H7 (cell line): ENCODE results near the gene RHOD. TPM values are rescaled to one million over a fixed set of nuclear protein-coding genes. Genes with fewer than 3 reads are reported as not detected.

Experiments used
- DNase-seq: peaks from one replicate; pipeline ENCODE4 v3.0.0; 2012
- H3K27me3 ChIP-seq: 2 replicates; pipeline ENCODE4 v1.6.0; 2011; ENCODE audit warnings: mild to moderate bottlenecking, low read length; ENCODE audit not compliant: control insufficient read depth, insufficient read depth
- H3K36me3 ChIP-seq: replicated peaks from 2 replicates; pipeline ENCODE4 v1.5.1; 2011; ENCODE audit warnings: low read length; ENCODE audit not compliant: control insufficient read depth, insufficient read depth
- H3K4me3 ChIP-seq: 2 replicates; pipeline ENCODE4 v1.5.1; 2011; ENCODE audit warnings: low read depth, mild to moderate bottlenecking, control low read depth, low read length, moderate library complexity; ENCODE audit not compliant: insufficient read depth
- total RNA-seq: library from RNA; depleted of rRNA; stranded (reverse); fragments of >200 nt; shearing (Covaris generic); gene quantifications from 2 replicates; pipeline ENCODE4 v1.2.3, GENCODE V29; 2014

The RHOD gene
- total RNA-seq, 1 experiment from 2014 or later, result 15.7 TPM

DNA sequence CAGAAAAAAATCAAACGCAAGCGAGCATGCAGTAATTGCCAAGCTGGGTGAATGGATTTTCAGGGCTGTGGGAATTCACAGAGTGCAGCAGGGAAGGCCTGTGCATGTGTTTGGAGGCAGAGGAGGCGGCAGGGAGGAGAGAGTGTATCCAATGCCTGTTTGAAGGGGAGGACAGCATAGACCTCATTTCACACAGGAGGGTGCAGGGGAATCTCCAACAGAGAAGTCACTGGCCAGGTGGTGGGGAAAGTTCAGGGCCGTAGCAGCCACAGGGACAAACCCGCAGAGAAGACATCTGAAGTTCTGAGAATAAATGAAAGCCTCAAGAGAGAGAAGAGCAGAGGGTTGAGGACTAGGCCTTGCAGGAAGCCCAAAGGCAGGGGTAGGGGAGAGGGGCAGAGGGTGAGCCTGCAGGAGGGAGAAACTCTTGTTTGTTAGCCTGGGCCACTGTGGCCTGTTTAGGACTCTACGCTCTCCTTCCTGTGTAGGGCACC is 43.2 kb downstream of the RHOD start:
- Histone ChIP-seq H3K4me3 (no peak overlapping the region), H3K27me3 (no peaks in the 10 kb centered on the region), H3K36me3 (no peaks in the 10 kb centered on the region)
- peak; percentile 15 for DNase-seq

DNA sequence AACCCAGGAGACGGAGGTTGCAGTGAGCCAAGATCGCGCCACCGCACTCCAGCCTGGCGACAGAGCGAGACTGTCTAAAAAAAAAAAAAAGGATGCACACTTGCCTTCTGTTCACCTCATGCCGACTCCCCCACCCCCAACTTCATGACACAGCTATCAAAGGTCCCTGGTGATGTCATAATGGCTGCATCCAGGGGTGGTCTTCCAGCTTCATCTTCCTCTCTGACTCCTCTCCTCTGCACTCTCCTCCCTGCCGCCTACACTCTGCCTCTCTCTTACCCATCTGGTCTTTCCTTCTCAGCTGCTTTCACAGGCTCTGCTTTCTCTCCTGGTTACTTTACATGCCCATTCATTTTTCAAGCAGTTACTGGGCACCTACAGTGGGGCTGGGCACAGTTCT is 46.0 kb downstream of the RHOD start:
- Histone ChIP-seq H3K27me3 (no peaks in the 10 kb centered on the region), H3K4me3 (no peak overlapping the region), H3K36me3 (no peaks in the 10 kb centered on the region)
- DNase-seq, result peak; percentile 15

DNA sequence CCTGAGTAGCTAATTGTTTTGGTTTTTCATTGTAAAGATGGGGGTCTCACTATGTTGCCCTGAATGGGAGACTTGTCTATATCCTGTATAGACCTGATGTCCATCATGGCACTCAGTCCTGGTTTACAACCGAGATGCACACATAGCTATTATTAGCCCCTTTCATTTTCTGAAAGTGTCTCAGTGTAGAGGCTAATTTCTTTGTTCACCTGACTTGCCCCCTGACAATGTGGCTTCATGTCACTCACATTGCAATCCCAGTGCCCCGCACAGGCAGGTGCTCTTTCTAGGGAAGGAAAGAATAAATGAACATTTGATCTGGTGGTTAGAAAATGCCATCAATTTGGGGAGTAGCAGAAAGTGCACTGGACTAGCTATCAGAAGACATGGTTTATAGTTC is 49.3 kb downstream of the RHOD start:
- no peak for DNase-seq

DNA sequence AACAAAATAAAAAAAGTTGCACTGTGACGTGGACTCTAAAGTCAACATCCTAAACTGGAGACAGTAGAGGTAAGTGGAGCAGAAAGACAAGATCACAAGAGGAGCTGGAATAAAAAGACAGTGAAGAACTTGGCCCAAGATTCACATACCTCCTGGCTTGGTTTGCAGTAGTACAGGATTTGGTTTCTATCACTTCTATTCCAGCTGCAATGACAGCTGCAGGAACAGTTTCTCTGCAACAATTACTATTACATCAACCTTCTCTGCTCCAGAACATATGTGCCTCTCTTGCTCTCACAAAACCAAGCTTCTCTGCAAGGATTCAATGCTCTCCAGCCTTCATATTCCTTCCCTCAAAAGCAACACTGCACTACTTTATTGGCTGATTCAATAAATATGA is 54.6 kb downstream of the RHOD start:
- no peak for DNase-seq
- Histone ChIP-seq H3K4me3 (no peak overlapping the region), H3K27me3 (no peaks in the 10 kb centered on the region), H3K36me3 (no peaks in the 10 kb centered on the region)

More for the DNA sequence above, 49.3 kb downstream of the RHOD start:
- no peak overlapping the region for H3K4me3 ChIP-seq
- no peaks in the 10 kb centered on the region for H3K27me3 ChIP-seq
- no peaks in the 10 kb centered on the region for H3K36me3 ChIP-seq

DNA sequence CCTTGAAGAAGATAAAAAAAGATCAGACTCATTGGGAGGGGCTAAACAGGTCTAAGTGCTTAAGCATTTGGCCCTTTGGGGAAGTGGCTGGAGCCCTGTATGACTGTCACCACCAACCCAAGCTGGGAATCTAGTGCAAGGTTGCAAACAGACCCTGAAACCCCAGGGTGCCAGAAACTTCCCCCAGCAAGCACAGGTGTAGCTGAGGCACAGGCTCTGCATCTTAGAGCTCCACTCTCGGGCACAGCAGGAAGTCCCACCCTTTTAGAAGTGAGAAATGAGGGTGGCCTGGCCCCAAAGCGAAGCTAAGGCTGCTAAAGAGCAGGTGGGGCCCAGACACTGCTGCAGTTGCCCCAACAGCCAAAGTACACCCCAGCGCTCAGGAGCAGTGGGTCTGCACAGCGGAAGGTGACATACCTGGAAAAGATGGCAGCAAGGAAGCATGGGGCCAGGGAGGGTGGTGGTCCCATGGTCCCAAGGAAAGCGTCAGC is 56.6 kb downstream of the RHOD start:
- DNase-seq, result peak; percentile 27
- Histone ChIP-seq H3K4me3 (no peak overlapping the region), H3K27me3 (peaks cover 2% of the 10 kb centered on the region; the same call in 1 of the 2 replicates), H3K36me3 (no peaks in the 10 kb centered on the region)

DNA sequence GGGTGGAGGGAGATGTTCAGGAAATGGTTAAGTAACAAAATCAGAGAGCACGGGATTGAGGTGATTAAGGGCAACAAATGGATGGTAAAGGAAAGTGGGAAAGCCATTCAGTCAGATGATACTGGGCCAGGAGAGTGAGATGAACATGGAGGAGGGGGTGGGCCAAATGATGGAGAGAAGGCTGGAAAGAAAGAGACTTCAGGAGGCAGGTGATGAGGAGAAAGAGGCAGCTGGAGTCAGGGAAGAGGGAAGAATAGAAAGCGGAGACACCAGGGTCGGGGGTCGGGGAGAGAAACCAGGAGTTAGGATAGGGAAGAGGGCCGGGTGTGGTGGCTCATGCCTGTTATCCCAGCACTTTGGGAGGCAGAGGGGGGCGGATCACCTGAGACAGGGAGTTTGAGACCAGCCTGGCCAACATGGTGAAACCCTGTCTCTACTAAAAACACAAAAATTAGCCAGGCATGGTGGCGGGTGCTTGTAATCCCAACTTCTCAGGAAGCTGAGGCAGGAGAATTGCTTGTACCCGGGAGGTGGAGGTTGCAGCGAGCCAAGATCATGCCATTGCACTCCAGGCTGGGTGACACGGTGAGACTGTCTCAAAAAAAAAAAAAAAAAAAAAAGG is 57.7 kb downstream of the RHOD start:
- Histone ChIP-seq H3K36me3 (no peaks in the 10 kb centered on the region), H3K4me3 (no peak overlapping the region), H3K27me3 (peaks cover 2% of the 10 kb centered on the region; the same call in 1 of the 2 replicates)
- DNase-seq, result no peak

DNA sequence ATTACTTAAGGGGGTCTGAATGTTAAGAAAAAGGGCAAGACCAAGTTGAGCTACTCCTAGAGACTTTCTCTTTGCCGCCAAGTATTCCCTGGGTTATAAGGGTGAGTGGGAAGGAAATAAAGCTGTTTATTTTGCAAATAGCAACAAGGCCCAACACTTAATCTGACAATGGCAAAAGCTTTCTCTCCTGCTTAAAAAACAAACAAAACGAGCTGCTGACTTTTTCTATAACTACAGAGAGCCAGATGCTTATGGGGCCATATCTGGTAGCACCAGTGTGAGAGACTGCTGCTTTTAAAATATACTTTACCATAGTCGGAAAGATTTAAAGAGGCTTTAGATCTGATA is 60.1 kb downstream of the RHOD start:
- DNase-seq, result no peak
- H3K4me3 ChIP-seq, result no peak overlapping the region
- H3K27me3 ChIP-seq, result peaks cover 2% of the 10 kb centered on the region; the same call in 1 of the 2 replicates
- no peaks in the 10 kb centered on the region for H3K36me3 ChIP-seq

DNA sequence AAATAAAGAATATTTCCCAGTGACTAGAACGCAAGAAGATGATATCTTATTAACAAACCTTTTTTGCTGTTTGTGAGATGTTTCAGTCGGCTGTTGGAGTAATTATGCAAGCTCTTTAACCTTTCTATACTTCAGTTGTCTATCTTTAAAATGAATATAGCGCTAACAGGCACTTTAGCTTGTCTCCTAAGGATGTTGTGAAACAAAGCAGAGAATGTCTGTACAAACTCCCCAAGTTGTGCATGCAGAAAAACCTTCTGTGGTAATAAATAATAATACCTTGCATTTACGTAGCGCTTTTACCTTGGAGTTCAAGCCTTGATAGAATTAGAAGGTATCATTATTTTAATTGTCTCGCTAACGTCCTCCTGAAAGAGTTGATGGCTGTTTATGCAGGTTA is 60.5 kb downstream of the RHOD start:
- Histone ChIP-seq H3K4me3 (peak overlapping the region; percentile 61), H3K36me3 (no peaks in the 10 kb centered on the region), H3K27me3 (peaks cover 2% of the 10 kb centered on the region; the same call in 1 of the 2 replicates)
- DNase-seq, result no peak

DNA sequence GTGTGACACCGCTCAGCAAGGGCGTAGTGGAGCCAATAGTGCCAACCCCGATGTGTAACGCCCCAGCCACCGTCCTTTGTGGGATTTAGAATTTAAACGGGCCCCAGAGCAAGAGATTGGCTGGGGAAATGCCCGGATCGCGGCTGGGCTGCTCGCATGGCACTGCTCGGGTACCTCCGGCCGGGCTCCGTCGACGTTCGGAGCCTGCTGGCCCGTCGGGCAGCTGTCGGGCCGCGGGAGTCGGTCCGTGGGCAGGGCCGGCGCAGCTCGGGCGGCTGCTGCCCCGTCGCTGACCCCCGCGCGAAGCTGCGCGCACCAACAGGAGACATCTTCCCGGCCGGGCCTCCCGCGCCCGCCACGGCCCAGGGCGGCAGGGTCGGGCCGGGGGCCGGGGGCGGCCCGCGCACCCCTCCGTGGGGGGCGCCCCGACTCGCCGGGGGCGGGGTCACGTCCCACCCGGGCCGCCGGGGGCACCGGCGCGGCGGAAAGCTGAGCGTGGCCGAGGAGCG is 61.1 kb downstream of the RHOD start:
- H3K27me3 ChIP-seq, result peaks cover 2% of the 10 kb centered on the region; the same call in 1 of the 2 replicates
- H3K4me3 ChIP-seq, result peak overlapping the region; percentile 61
- DNase-seq, result peak; percentile 78
- H3K36me3 ChIP-seq, result no peaks in the 10 kb centered on the region

DNA sequence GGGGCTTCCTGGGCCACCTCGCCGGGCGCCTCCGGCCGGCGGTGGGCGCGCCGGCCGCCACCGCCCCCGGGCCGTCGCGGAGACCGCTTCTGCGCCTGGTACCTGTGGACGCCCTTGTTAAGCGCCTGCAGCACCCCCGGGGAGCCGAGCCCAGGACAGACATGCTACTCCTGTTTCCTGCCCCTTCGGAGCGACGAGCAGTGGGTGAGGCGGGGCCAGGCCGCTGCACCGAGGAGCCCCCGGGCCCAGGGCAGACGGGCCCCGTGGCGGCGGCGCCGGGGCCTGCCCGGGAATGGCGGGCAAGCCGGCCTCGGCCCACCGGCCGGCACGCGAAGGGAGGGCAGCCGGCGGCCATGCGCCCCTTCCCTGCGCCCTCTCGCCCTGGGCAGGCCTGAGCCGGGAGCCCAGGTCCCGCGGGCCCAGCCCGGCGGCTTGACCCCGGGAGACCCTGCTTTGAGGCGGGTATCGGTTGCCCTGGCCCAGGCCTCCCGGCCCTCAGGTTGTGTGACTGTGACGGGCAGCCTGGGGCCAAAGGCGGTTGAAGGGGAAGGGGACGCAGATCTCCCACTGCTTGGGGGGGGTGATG is 61.6 kb downstream of the RHOD start:
- Histone ChIP-seq H3K36me3 (no peaks in the 10 kb centered on the region), H3K27me3 (peaks cover 2% of the 10 kb centered on the region; the same call in 1 of the 2 replicates), H3K4me3 (peak overlapping the region; percentile 61)
- peak; percentile 88 for DNase-seq

DNA sequence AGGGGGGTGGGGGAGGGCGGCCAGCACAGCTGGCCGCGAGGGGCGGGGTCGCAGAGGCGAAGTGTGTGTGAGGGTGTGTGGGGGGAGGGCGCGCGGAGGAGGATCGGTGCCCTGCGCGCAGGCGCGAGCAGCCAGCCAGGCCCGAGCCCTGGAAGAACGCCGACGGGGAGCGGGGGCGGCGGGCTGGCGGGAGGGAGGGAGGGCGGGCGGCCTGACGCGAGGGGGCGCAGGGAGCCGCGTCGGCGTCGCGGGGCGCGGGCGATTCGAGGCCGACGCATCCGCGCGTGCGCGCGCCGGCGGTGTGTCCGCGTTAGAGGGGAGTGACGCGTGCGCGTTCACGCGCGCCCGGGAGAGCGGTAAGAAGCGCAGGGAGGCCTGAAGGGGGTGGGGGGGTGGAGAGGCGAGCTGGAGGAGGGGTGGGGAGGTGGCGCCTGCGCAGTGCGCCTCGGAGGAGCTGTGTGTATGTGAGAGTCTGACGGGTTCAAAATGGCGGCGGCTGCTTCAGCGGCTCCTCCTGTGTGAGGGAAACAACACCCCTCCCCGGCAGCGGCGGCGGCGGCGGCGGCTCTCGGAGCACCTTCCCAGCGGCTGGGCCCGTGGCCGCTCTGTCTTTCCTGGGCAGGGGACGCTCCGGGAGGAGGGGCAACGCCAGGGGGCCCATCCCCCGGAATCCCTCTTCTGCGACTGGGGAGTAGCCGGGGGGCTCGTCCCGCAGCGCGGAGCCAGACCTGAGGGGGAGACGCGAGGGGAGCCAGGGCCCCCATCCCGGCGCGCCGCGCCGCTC is 62.3 kb downstream of the RHOD start, which contains the start of gene KDM2A:
Gene KDM2A, plus strand, starts transcription at position 463 of the 784 bp plus-strand sequence. CDS start 2,054 bp downstream, outside the sequence.
- peak within 1 kb of the TSS; percentile 61 for H3K4me3 ChIP-seq
- H3K36me3 ChIP-seq, result no peaks in the 10 kb centered on the region
- H3K27me3 ChIP-seq, result peaks cover 2% of the 10 kb centered on the region; the same call in 1 of the 2 replicates
- peak; percentile 100 for DNase-seq

DNA sequence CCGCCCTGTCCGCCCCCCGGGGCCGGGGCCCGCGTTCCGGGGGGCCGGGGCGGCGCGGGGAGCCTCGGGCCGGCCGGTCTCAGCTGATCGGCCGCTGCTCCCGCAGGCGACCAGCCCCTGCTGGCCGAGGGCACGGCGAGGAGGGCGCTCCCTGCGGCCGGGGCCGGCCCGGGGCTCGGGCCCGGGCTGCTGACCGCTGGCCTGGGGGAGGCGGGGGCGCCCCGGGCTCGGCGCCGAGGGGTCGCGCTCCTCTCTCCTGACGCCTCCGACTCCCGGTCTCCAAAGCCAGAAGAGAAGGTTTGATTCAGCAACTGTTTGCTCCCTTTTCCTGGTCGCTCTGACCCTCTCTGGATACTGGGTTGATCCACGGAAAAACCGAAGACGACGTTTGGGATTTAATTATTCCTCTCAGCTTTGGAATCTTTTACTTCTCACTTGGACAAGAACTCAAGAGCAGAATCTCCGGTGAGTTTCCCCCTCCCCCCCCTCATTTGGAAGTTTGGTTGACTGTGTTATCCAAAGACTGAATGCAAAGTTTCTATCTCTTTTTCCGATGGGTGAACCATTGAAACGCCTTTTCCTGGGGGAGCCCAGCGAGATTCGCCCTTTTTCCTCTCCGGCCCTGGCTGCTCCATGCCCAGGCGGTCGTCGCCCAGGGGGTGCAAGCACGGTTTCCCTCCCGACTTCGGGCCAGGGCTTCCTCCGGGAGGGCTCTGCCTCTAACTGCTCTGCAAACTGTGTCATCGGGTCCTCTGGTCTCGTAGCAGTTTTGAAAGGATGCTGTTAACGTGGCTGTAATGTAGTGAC is 63.1 kb downstream of the RHOD start:
- peak; percentile 59 for DNase-seq
- H3K36me3 ChIP-seq, result no peaks in the 10 kb centered on the region
- H3K27me3 ChIP-seq, result peaks cover 2% of the 10 kb centered on the region; the same call in 1 of the 2 replicates
- peak overlapping the region; percentile 57 for H3K4me3 ChIP-seq

DNA sequence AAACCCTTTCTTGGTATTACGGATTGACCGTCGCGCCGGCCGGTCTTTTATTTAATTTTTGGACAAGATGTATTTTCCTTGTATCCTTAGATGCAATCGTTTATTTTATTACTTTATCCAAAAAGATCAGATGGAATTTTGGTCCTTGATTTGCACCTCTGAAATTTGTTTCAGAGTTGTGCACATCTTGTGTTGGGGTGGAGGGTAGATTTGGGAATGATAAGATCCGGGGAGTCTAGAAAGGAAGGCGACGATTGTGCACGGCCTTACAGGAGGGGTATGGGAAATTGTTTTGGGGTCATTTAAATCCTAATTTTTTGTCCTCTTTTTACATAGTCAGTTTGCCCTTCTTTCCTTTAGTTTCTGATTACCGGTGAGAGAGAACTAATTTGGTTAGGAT is 63.8 kb downstream of the RHOD start:
- H3K4me3 ChIP-seq, result peak overlapping the region; percentile 57
- DNase-seq, result no peak
- H3K36me3 ChIP-seq, result peaks cover 2% of the 10 kb centered on the region; the same call in 1 of the 2 replicates
- H3K27me3 ChIP-seq, result peaks cover 2% of the 10 kb centered on the region; the same call in 1 of the 2 replicates
